Body of pancreas (tissue), 4 donors: ENCODE data around the gene HIPK3.

ENCODE experiments used
- CTCF ChIP-seq, 7 experiments: fragments of 450-650 bp in 4 of 7; fragments of 200-600 bp in 3 of 7; sonication (generic) in 3 of 7; IDR thresholded peaks; one replicate each; pipeline ENCODE4 v1.5.1; 2016 to 2019; ENCODE audit warnings: antibody characterized with exemption in 7 of 7
- POLR2A ChIP-seq, 3 donors: fragments of 450-650 bp; IDR thresholded peaks; one replicate each; pipeline ENCODE4 v1.6.1; 2016; ENCODE audit warnings: antibody characterized with exemption in 3 of 3, mild to moderate bottlenecking in 2 of 3

DNA sequence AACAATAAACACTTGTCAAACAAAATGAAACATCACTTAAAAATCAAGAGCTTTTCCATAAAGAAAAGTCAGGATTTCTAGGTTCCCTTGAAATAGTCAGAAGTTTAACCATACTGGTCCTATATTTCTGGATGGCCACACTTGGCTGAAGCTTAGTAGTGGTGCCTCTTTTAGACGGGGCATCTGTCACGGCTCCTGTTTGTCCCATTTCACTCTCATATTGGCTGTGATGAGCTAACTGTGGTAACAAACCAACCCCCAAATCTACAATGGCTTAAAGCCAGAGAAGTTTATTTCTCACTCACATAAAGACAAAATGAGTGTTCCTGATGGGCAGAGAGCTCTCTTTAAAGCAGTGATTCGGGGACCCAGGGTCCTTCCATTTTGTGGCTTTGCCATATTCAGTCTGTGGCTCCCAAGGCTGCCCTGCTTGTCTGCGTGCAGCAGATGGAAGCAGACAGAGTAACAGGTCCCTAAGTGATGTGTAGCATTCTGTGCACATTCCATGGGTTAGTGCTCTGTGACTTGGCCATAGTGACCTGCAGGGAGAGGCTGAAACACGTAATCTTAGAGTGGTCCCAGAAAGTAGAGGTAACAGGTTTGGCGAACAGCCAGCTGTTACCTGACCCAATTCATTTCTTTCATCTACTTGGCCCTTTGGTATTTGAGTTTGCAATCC is 137.4 kb downstream of the HIPK3 start:
- TF ChIP-seq CTCF (IDR thresholded peaks at IDR 0.05) (no peak), POLR2A (IDR thresholded peaks at IDR 0.05) (no peak)
